Measurements from ENCODE around the gene GOLGA6L6.
"Not testable (repeated sequence)": the region's sequence is repeated elsewhere in the genome, so short reads cannot be mapped to it uniquely, and the experiment has no call there.

- not testable (repeated sequence) for TF ChIP-seq POLR2AphosphoS5, CTCF (IDR thresholded peaks at IDR 0.05)
Measured at GRCh38 chr15:20582109-20582725, 40.6 kb upstream of the GOLGA6L6 start.
